Central memory CD8-positive, alpha-beta T cell (primary cell): ENCODE results near the gene TSPAN31.
A peak's percentile ranks its signal among the peaks of the same experiment; 100 is the strongest.
"Not testable (repeated sequence)": the region's sequence is repeated elsewhere in the genome, so short reads cannot be mapped to it uniquely, and the experiment has no call there.

ENCODE experiments used
- ATAC-seq: fragments of 150-1000 bp; cut with Tn5 transposase; replicated peaks from 2 replicates; pipeline ENCODE4 v1.10.0; 2022; ENCODE audit warnings: mild to moderate bottlenecking, moderate FRiP score, moderate number of reproducible peaks; ENCODE audit not compliant: poor library complexity, severe bottlenecking; ENCODE audit errors: extremely low read depth
- DNase-seq, 2 donors: peaks; one replicate each; pipeline ENCODE4 v3.0.0; 2021; ENCODE audit warnings: low spot score in 2 of 2
- H3K27ac Mint-ChIP-seq: one replicate; pipeline ENCODE4 v1.8.0; 2022; ENCODE audit warnings: low read depth, mild to moderate bottlenecking, moderate library complexity, mixed read lengths
- H3K27me3 Mint-ChIP-seq: one replicate; pipeline ENCODE4 v1.8.0; 2022; ENCODE audit warnings: mixed read lengths
- H3K36me3 Mint-ChIP-seq: one replicate; pipeline ENCODE4 v1.8.0; 2022; ENCODE audit warnings: mild to moderate bottlenecking, moderate library complexity, mixed read lengths; ENCODE audit not compliant: insufficient read depth
- H3K4me1 Mint-ChIP-seq: one replicate; pipeline ENCODE4 v1.8.0; 2022; ENCODE audit warnings: mixed read lengths
- H3K4me3 Mint-ChIP-seq: one replicate; pipeline ENCODE4 v1.8.0; 2022; ENCODE audit warnings: mild to moderate bottlenecking, moderate library complexity, mixed read lengths
- H3K9me3 Mint-ChIP-seq: one replicate; pipeline ENCODE4 v1.8.0; 2022; ENCODE audit warnings: mixed read lengths

TSPAN31 gene, protein sequence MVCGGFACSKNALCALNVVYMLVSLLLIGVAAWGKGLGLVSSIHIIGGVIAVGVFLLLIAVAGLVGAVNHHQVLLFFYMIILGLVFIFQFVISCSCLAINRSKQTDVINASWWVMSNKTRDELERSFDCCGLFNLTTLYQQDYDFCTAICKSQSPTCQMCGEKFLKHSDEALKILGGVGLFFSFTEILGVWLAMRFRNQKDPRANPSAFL

GRCh38 chr12:57744777-57745484 lies at the start of gene TSPAN31:
Gene TSPAN31, plus strand, starts transcription at chr12:57745039. Its CDS starts 116 bp downstream, at chr12:57745155.
- no peaks in the 10 kb centered on the region for H3K27me3 Mint-ChIP-seq
- peaks cover 41% of the 10 kb centered on the region for H3K36me3 Mint-ChIP-seq
- peak within 1 kb of the TSS; percentile 91 for H3K27ac Mint-ChIP-seq
- ATAC-seq (peak; percentile 81), DNase-seq (peak; percentile 82 to 91)
- H3K4me1 Mint-ChIP-seq = peaks cover 51% of the 10 kb centered on the region
- no peaks in the 10 kb centered on the region for H3K9me3 Mint-ChIP-seq
- H3K4me3 Mint-ChIP-seq = peak within 1 kb of the TSS; percentile 86

DNA sequence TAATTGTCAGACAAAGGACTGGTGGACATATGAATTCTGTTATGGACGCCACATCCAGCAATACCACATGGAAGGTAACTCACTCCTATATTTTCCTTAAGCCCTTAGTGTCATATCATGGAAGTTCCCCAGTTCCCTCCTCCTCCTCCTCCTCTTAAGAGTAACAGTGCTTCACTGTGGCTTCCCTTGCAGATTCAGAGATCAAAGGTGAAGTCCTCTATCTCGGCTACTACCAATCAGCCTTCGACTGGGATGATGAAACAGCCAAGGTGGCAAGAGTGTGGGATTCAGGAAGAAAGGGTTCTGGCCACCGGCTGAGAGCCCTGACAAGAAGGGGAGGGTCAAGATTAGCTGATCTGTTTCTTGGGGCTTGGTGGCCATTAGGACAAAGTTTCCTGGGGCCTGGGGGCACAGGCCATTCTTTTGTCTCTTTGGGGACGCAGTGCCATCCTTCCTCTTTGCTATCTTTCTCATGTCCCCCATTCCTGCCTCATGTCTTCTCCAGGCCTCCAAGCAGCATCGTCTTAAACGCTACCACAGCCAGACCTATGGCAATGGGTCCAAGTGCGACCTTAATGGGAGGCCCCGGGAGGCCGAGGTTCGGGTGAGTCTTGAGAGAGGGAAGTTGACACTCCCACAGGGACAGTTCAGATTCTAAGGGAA lies 48.9 kb upstream of the TSPAN31 start:
- no peak for DNase-seq
- Mint-ChIP-seq H3K27ac (no peak overlapping the region), H3K4me1 (peaks cover 23% of the 10 kb centered on the region), H3K9me3 (no peaks in the 10 kb centered on the region), H3K4me3 (no peak overlapping the region), H3K36me3 (peaks cover 23% of the 10 kb centered on the region), H3K27me3 (no peaks in the 10 kb centered on the region)
- ATAC-seq = no peak

DNA sequence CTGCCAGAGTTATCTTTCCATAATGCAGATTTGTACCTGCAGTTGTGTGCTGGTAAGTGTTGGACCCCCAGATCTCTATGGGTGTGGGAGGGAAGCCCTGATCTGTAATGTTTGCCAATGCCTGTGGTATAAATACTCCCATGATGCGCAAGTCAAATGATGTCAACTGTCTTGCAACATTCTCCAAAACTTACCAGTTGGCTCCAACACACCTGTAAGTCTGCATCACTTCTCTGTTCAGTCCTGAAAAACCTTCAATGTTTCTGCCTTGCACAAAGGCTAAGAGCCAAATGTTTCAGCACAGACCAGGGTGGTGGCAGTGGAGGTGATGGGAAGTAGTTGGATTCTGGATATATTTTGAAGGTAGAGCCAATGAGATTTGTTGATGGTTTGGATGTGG lies 47.8 kb upstream of the TSPAN31 start:
- ATAC-seq (no peak), DNase-seq (no peak)
- no peak overlapping the region for H3K27ac Mint-ChIP-seq
- no peaks in the 10 kb centered on the region for H3K9me3 Mint-ChIP-seq
- H3K4me3 Mint-ChIP-seq = no peak overlapping the region
- peaks cover 24% of the 10 kb centered on the region for H3K4me1 Mint-ChIP-seq
- H3K36me3 Mint-ChIP-seq = peaks cover 26% of the 10 kb centered on the region
- no peaks in the 10 kb centered on the region for H3K27me3 Mint-ChIP-seq

GRCh38 chr12:57698414-57698813 lies 46.4 kb upstream of the TSPAN31 start:
- peak overlapping the region; percentile 9 for H3K27ac Mint-ChIP-seq
- H3K4me3 Mint-ChIP-seq = no peak overlapping the region
- ATAC-seq (no peak), DNase-seq (no peak)
- H3K9me3 Mint-ChIP-seq = no peaks in the 10 kb centered on the region
- H3K27me3 Mint-ChIP-seq = no peaks in the 10 kb centered on the region
- H3K36me3 Mint-ChIP-seq = peaks cover 32% of the 10 kb centered on the region
- H3K4me1 Mint-ChIP-seq = peaks cover 27% of the 10 kb centered on the region

- peaks cover 40% of the 10 kb centered on the region for H3K36me3 Mint-ChIP-seq
- no peak overlapping the region for H3K27ac Mint-ChIP-seq
- no peaks in the 10 kb centered on the region for H3K9me3 Mint-ChIP-seq
- H3K4me3 Mint-ChIP-seq = no peak overlapping the region
- ATAC-seq = no peak
- H3K4me1 Mint-ChIP-seq = peaks cover 27% of the 10 kb centered on the region
- H3K27me3 Mint-ChIP-seq = no peaks in the 10 kb centered on the region
- DNase-seq = no peak
Measured at GRCh38 chr12:57700317-57700716, 44.5 kb upstream of the TSPAN31 start.

DNA sequence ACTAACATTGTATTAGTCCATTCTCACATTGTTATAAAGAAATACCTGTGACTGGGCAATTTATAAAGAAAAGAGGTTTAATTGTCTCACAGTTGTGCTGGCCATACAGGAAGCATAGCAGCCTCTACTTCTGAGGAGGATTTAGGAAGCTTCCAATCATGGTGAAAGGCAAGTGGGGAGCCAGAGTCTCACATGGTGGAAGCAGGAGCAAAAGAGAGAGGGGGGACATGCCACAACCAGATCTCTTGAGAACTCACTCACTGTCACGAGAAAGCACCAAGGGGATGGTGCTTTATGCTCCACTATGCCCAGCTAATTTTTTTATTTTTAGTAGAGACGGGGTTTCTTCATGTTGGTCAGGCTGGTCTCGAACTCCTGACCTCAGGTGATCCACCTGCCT lies 37.6 kb upstream of the TSPAN31 start:
- no peak for ATAC-seq
- Mint-ChIP-seq H3K27me3 (no peaks in the 10 kb centered on the region), H3K9me3 (no peaks in the 10 kb centered on the region), H3K27ac (peak overlapping the region; percentile 17), H3K36me3 (peaks cover 33% of the 10 kb centered on the region), H3K4me3 (no peak overlapping the region), H3K4me1 (peaks cover 6% of the 10 kb centered on the region)
- DNase-seq = no peak

GRCh38 chr12:57708296-57708695 lies 36.5 kb upstream of the TSPAN31 start:
- no peak for ATAC-seq
- Mint-ChIP-seq H3K4me3 (no peak overlapping the region), H3K36me3 (peaks cover 33% of the 10 kb centered on the region), H3K9me3 (no peaks in the 10 kb centered on the region), H3K27ac (no peak overlapping the region), H3K27me3 (no peaks in the 10 kb centered on the region), H3K4me1 (peaks cover 4% of the 10 kb centered on the region)
- DNase-seq = no peak

DNA sequence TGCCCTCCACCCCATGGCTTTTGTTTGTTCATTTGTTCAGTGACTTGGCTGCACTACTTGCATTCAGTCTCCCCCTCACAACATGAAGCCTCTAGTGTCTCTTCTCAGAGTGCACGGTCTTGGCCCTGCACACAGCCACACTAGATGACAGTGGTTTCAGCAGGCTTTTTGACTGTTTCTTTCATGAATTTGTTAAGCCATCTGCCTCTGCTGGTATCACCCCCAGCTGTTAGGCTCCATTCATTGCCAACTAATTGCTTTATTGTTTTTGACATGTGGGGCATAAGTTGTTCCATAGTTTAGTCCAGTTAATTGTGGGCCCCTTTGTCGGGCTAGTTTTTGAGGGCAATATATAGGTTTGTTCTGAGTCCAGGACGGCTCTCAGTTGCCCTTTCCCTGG lies 32.1 kb upstream of the TSPAN31 start:
- Mint-ChIP-seq H3K4me1 (no peaks in the 10 kb centered on the region), H3K4me3 (no peak overlapping the region), H3K9me3 (no peaks in the 10 kb centered on the region), H3K27me3 (no peaks in the 10 kb centered on the region), H3K36me3 (peaks cover 31% of the 10 kb centered on the region), H3K27ac (no peak overlapping the region)
- ATAC-seq (no peak), DNase-seq (no peak)

DNA sequence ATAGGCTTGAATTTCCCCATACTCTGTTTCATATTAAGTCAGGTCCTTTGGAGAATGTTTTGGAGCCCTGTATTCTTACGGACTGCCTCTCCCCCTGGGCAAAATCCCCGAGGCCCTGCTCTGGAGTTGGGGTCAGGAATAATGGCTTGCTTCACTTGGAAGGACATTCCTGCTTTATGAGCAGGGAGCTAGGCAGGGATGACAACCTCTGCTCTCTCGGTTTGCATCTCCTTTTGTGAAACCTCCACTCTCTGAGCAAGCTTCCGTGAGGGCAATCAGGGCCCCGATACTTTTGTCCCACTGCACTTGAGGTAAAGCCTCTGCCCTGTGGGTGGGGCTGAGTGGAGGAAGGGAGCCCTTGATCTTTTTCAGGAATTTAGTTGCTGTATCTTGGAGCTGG lies 31.6 kb upstream of the TSPAN31 start:
- H3K27ac Mint-ChIP-seq = no peak overlapping the region
- no peak for ATAC-seq
- peaks cover 32% of the 10 kb centered on the region for H3K36me3 Mint-ChIP-seq
- no peaks in the 10 kb centered on the region for H3K9me3 Mint-ChIP-seq
- H3K4me3 Mint-ChIP-seq = no peak overlapping the region
- no peak for DNase-seq
- no peaks in the 10 kb centered on the region for H3K27me3 Mint-ChIP-seq
- H3K4me1 Mint-ChIP-seq = no peaks in the 10 kb centered on the region

GRCh38 chr12:57715036-57715748 lies 29.6 kb upstream of the TSPAN31 start:
- H3K27me3 Mint-ChIP-seq, DNase-seq, H3K4me1 Mint-ChIP-seq, H3K27ac Mint-ChIP-seq, H3K4me3 Mint-ChIP-seq, H3K9me3 Mint-ChIP-seq, ATAC-seq: not testable (repeated sequence)
- H3K36me3 Mint-ChIP-seq = peaks cover 36% of the 10 kb centered on the region

GRCh38 chr12:57715786-57716185 lies 29.1 kb upstream of the TSPAN31 start:
- no peak overlapping the region for H3K4me3 Mint-ChIP-seq
- no peaks in the 10 kb centered on the region for H3K9me3 Mint-ChIP-seq
- H3K27ac Mint-ChIP-seq = no peak overlapping the region
- DNase-seq (no peak), ATAC-seq (no peak)
- no peaks in the 10 kb centered on the region for H3K4me1 Mint-ChIP-seq
- H3K36me3 Mint-ChIP-seq = peaks cover 38% of the 10 kb centered on the region
- no peaks in the 10 kb centered on the region for H3K27me3 Mint-ChIP-seq

DNA sequence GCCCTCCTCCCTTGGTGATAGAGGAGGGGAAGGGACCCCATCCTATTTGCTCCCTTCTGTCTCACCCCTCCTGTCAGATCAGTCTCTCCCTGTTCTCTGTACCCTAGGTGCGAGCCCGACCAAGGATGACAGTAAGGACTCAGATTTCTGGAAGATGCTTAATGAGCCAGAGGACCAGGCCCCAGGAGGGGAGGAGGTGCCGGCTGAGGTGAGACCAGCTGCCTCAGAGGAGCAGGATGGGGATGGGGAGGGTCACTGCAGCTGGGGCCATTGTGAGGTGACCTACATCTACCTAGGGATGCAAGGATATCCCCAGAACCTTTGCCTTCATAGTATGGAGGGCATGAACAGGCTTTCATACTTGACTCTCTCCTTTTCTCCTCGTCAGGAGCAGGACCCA lies 28.5 kb upstream of the TSPAN31 start:
- no peak for DNase-seq
- ATAC-seq = no peak
- Mint-ChIP-seq H3K9me3 (no peaks in the 10 kb centered on the region), H3K27me3 (no peaks in the 10 kb centered on the region), H3K27ac (no peak overlapping the region), H3K36me3 (peaks cover 38% of the 10 kb centered on the region), H3K4me3 (no peak overlapping the region), H3K4me1 (no peaks in the 10 kb centered on the region)
